Stimulated activated CD4-positive, alpha-beta T cell treated with anti-CD3 and anti-CD28 coated beads, Interleukin-4, amount 100 ng/mL, for 4 hours (primary cell): ENCODE measurements around the gene KIAA1671.

ENCODE experiments used
- DNase-seq, 2 experiments: peaks; one replicate each; pipeline ENCODE4 v3.0.0-alpha.2; 2020

KIAA1671 gene

GRCh38 chr22:25018009-25018408, 65.5 kb downstream of the KIAA1671 start:
- no peak for DNase-seq

GRCh38 chr22:25019427-25020184, 67.1 kb downstream of the KIAA1671 start:
- no peak for DNase-seq

- DNase-seq: no peak
These were observed 68.9 kb downstream of the KIAA1671 start for GRCh38 chr22:25021409-25021808.

GRCh38 chr22:25021976-25022711, 69.6 kb downstream of the KIAA1671 start:
- no peak for DNase-seq

- DNase-seq: no peak
These were observed 71.4 kb downstream of the KIAA1671 start for GRCh38 chr22:25023879-25024278.

- DNase-seq: no peak
These were observed 72.4 kb downstream of the KIAA1671 start for GRCh38 chr22:25024895-25025294.

GRCh38 chr22:25025491-25026400, 73.2 kb downstream of the KIAA1671 start:
- no peak for DNase-seq

GRCh38 chr22:25027043-25027906, 74.8 kb downstream of the KIAA1671 start:
- DNase-seq: no peak

- no peak for DNase-seq
These were observed 75.7 kb downstream of the KIAA1671 start for GRCh38 chr22:25027959-25028840.

GRCh38 chr22:25028841-25029141, 76.3 kb downstream of the KIAA1671 start:
- DNase-seq: no peak

- DNase-seq: no peak
These were observed 76.7 kb downstream of the KIAA1671 start for GRCh38 chr22:25029181-25029580.

- DNase-seq: no peak
These were observed 78.1 kb downstream of the KIAA1671 start for GRCh38 chr22:25030636-25031035.

GRCh38 chr22:25032066-25032465, 79.5 kb downstream of the KIAA1671 start:
- DNase-seq: no peak

GRCh38 chr22:25035715-25036114, 83.2 kb downstream of the KIAA1671 start:
- no peak for DNase-seq

GRCh38 chr22:25038239-25038638, 85.7 kb downstream of the KIAA1671 start:
- DNase-seq: no peak

- DNase-seq: no peak
These were observed 86.3 kb downstream of the KIAA1671 start for GRCh38 chr22:25038771-25039170.

- DNase-seq: no peak
These were observed 86.7 kb downstream of the KIAA1671 start for GRCh38 chr22:25039255-25039654.

- DNase-seq: no peak
These were observed 87.2 kb downstream of the KIAA1671 start for GRCh38 chr22:25039754-25040153.

- DNase-seq: no peak
These were observed 92.6 kb downstream of the KIAA1671 start for GRCh38 chr22:25045159-25045558.

- DNase-seq: no peak
These were observed 95.6 kb downstream of the KIAA1671 start for GRCh38 chr22:25048071-25048470.
